Activated CD4-positive, alpha-beta T cell treated with anti-CD3 and anti-CD28 coated beads, Interleukin-2, Interleukin-4, amounts not matched to agents 100 ng/mL and 50 ng/mL, durations not matched to agents 16 hours and 8 hours (primary cell): ENCODE data around the gene MSL2.
A peak's percentile ranks its signal among the peaks of the same experiment; 100 is the strongest.
"Not testable (repeated sequence)": the region's sequence is repeated elsewhere in the genome, so short reads cannot be mapped to it uniquely, and the experiment has no call there.

Experiments used
- DNase-seq: peaks from one replicate; pipeline ENCODE4 v3.0.0-alpha.2; 2020; ENCODE audit warnings: low spot score

The MSL2 gene

GRCh38 chr3:136192831-136193230 lies 3.3 kb downstream of the MSL2 start:
- DNase-seq, result no peak

DNA sequence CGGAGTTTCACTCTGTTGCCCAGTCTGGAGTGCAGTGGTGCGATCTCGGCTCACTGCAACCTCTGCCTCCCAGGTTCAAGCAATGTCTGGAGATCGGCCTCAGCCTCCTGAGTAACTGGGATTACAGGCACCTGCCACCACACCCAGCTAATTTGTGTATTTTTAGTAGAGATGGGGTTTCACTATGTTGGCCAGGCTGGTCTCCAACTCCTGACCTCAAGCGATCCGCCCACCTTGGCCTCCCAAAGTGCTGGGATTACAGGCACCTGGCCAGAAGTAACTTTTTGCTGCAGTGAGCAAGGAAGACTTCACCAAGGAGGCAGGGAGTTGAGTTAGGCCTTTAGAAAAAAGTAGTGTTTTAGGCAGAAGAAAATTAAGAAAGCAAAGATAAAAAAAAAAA lies 3.9 kb downstream of the MSL2 start:
- DNase-seq, result peak; percentile 16

DNA sequence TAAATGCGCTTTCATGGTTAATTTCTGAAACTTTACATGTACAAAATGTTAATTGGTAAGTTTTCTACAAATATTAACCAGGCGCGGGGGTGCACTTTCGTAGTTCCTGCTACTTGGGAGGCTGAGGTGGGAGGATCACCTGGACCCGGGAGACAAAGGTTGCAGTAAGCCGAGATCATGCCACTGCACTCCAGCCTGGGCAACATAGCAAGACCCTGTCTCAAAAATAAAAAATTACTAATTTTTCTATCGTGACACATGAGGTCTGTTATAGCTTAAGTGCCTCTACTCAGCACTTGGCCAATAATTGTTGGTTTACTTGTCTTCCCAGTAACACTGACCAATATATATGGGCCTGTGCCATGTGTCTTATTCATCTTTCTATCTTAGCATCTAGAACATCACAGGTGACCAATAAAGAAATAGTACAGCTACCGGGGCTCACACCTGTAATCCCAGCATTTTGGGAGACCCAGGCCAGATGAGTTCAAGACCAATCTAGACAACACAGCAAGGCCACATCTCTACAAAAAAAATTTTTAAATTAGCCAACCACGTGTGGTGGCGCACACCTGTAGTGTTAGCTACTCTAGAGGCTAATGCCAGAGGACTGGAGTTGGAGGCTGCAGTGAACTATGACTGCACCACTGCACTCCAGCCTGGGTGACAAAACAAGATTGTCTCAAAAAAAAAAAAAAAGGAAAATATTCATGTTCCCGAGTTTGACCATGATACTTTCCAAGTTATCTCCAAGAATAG lies 6.1 kb downstream of the MSL2 start:
- no peak for DNase-seq

GRCh38 chr3:136189043-136189442 lies 7.1 kb downstream of the MSL2 start:
- no peak for DNase-seq

DNA sequence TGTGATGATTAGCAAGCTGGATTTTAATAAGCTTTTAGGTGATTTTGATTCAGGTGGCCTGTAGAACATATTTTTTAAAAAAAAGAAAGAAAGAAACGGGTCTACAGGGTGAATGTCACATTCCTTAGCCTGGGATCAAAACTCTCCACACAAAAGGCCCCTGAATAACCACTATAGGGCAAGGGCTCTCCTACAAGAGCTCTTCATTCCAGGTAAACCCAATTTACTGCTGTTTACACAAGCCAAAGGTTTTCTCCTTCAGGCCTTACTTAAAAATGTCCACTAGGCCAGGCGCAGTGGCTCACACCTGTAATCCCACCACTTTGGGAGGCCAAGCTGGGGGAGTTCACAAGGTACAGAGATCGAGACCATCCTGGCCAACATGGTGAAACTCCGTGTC lies 8.3 kb downstream of the MSL2 start:
- no peak for DNase-seq

DNA sequence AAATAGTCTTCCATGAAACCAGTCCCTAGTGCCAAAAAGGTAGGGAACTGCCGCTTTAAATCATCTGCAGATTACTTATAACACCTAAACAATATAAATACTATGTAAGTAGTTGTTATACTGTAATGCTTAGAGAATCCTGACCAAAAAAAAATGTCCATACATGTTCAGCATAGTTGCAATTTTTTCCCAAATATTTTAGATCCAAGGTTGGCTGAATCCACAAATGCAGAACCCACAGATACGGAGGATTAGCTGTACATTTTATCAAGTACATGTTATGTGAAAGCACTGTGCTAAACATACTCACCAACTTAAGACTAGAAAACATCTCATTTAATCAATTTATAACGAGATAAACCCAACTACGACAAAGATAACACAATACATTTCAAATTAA lies 9.3 kb downstream of the MSL2 start:
- no peak for DNase-seq

- DNase-seq, result peak; percentile 23
Observed at GRCh38 chr3:136186344-136186743, 9.8 kb downstream of the MSL2 start.

GRCh38 chr3:136184703-136185102 lies 11.4 kb downstream of the MSL2 start:
- DNase-seq, result no peak

GRCh38 chr3:136181741-136182140 lies 14.4 kb downstream of the MSL2 start:
- no peak for DNase-seq

DNA sequence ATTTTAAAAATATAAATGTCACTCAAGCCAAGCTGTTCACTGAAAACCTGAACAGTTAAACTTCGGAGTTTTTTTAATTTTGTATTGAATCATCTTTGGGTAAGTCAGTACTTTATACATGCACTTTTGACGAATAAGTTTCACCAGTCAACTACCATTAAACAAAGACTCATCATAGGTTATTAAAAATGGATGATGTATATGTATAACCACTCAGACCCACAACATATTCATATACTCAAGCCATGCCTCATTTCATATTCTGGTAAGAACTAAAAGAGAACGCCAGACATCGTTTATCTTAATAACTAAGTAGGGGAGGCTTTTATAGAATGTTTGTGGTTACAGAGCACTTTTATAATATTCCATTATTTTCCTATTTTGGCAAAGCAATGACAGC lies 18.3 kb downstream of the MSL2 start:
- no peak for DNase-seq

DNA sequence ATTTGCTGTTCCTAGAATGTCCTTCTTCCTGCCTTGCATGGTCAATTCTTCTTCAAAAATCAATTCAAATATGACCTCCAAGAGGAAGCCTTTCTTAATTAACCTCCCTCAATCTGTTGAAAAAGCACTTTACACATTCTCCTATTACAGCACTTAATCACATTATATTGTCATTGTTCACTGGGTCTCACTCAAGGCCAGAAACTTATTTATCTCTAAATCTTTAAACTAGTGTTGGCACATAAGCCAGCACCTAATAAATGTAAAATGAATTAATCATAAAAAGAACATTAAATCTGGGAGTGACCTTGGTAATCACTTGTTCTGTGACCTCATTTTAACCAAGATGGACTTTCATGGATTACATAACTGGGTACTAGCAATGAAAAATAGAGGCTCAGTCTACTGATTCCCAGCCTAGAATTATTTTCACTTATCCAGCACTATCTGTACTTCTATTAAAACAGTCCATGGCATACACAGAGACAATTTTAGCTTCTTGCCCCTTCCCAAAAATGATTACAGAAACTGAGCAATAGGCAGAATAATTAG lies 22.1 kb downstream of the MSL2 start:
- DNase-seq, result no peak

DNA sequence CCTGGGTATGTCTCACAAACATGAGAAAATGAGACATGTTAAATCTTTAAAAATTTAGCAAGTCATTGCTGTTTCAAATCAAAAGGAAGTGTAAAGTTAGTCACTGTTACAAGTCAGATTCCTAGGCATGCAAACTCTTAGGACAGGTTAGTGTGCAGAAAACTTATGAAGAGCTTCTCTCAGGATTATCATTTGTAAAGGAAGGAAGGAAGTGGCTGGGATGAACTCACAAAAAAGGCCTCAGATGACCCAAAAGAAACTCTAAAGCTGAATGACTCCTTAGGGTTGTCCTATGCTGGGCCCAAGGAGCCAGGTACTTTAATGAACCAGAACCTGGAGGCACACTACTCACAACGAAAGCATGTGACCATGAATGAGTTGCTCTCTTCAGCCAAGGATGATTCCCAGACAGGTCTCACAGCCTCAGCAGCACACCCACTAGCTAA lies 25.0 kb downstream of the MSL2 start:
- peak; percentile 38 for DNase-seq

DNA sequence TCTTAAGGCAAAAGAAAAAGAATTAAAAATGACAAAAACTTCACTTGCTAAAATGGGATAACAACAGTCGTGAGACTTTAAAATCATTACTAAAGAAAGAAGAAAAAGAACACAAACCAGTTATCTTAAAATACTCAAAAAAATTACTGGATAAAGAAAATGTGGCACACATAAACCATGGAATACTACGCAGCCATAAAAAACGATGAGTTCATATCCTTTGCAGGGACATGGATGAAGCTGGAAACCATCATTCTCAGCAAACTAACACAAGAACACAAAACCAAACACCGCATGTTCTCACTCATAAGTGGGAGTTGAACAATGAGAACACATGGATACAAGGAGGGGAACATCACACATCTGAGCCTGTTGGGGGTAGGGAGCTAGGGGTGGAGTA lies 27.9 kb downstream of the MSL2 start:
- not testable (repeated sequence) for DNase-seq

- DNase-seq, result no peak
Observed at GRCh38 chr3:136166507-136166906, 29.6 kb downstream of the MSL2 start.

- DNase-seq, result not testable (repeated sequence)
Observed at GRCh38 chr3:136163607-136164006, 32.5 kb downstream of the MSL2 start.

- no peak for DNase-seq
Observed at GRCh38 chr3:136162322-136162721, 33.8 kb downstream of the MSL2 start.

DNA sequence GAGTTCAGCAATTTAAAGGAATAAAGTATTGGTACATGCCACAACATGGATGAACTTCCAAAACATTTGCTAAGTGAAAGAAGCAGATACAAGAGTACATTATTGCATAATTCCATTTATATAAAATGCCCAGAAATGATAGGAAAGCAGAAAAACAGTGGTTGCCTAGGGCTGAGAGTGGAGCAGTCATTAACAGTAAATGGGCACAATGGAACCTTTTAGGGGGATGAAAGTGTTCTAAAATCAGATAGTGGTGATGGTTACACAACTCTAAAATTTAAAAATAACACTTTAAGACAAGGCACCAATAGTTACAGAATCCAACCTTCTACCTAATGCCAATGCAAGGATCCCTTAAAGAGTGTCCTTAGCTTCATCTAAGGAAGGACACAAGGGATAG lies 34.6 kb downstream of the MSL2 start:
- DNase-seq, result no peak

- no peak for DNase-seq
Observed at GRCh38 chr3:136152963-136153362, 43.2 kb downstream of the MSL2 start.

GRCh38 chr3:136152176-136152843 lies 43.8 kb downstream of the MSL2 start:
- DNase-seq, result peak; percentile 19

DNA sequence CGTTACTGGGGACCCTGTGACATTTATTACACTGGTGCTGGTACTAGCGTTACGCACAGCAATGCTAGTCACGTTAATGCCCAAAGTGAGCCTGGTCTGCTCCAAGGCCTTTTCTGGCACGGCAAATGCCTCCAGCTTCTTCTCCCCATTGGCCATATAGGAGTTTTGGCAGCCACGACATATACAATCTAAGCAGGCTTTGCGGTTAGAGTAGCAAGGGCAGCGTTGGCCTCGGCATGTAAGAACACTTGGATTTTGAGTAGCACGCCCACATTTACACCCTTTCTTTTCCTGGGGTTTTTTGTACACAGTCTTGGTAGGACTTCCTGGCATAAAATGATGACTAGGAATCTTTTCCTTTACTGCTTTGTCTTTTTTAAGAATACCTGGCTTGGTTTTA lies 44.9 kb downstream of the MSL2 start:
- DNase-seq, result no peak

GRCh38 chr3:136149667-136150066 lies 46.5 kb downstream of the MSL2 start:
- DNase-seq, result peak; percentile 46

- DNase-seq, result no peak
Observed at GRCh38 chr3:136146981-136147729, 49.0 kb downstream of the MSL2 start.

DNA sequence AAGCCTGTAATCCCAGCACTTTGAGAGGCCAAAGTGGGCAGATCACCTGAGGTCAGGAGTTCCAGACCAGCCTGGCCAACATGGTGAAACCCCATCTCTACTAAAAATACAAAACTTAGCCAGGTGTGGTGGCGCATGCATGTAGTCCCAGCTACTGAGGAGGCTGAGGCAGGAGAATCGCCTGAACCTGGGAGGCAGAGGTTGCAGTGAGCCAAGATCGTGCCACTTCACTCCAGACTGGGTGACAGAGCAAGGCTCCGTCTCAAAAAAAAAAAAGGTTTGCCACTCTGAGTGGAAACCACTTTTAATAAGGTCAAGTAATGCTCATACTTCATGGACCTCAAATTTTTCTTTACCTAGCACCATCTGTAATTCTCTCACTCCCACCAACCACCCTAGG lies 51.7 kb downstream of the MSL2 start:
- DNase-seq, result not testable (repeated sequence)
